ENCODE results near the gene TBC1D1. TPM values are rescaled to one million over a fixed set of nuclear protein-coding genes. Genes with fewer than 3 reads are reported as not detected.

TBC1D1 gene
- total RNA-seq, 1 donor from 2014 or later: 96.0 TPM

DNA sequence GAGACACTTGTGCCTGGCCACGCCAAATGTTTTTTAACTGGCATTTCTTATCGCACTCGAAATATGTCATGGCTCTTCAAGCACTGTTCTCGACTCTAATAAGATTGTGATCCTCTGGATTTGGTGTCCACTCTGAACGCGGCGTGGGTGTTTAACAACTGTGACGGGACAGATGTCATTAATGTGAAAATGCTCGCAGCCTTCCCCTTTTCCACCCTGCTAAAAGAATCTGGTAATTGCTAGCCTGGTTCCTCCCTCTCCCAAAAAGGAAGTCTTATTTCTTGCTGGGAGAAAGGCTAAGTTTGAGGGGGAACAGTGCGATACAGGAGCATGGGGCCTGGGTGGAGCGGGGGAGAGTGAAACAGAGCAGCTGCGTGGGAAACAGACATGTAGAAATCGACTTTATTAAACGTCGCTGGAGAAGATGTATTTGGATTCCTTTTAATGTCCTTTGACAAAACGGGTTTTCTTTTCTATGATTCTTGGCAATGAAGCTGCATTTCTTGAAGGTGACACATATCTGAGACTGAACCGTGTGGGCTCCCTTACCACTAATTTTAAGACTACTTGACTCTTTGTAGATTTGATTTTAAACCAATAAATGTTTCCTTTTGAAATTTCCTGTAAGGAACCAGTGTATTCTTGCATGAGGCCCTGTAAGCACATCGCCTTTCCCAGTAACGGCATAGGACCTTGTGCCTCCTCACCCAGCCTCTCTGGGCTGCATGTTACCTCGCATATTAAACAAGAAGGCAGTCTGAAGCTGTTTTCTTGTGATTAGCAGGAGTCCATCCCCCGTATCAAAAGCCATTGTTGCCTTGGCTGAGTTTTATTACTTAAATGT, 17.8 kb downstream of the TBC1D1 start:
- no peaks in the 10 kb centered on the region for H3K27me3 ChIP-seq
- H3K9me3 ChIP-seq: no peaks in the 10 kb centered on the region
- peaks cover 10% of the 10 kb centered on the region for H3K4me1 ChIP-seq
- H3K36me3 ChIP-seq: peaks cover 0 to 3% of the 10 kb centered on the region in 2 donors
- DNase-seq (ENCODE audit: extremely low spot score in 2 of 2): no peak
- peak overlapping the region; percentile 1 to 21 for H3K4me3 ChIP-seq
- intact Hi-C loops (cut with DNase I): no loop called here
- TF ChIP-seq POLR2AphosphoS5 (IDR thresholded peaks at IDR 0.05; ENCODE audit: insufficient read depth in 1 of 2, low read depth in 1 of 2): no peak
- TF ChIP-seq, protein P1, sequence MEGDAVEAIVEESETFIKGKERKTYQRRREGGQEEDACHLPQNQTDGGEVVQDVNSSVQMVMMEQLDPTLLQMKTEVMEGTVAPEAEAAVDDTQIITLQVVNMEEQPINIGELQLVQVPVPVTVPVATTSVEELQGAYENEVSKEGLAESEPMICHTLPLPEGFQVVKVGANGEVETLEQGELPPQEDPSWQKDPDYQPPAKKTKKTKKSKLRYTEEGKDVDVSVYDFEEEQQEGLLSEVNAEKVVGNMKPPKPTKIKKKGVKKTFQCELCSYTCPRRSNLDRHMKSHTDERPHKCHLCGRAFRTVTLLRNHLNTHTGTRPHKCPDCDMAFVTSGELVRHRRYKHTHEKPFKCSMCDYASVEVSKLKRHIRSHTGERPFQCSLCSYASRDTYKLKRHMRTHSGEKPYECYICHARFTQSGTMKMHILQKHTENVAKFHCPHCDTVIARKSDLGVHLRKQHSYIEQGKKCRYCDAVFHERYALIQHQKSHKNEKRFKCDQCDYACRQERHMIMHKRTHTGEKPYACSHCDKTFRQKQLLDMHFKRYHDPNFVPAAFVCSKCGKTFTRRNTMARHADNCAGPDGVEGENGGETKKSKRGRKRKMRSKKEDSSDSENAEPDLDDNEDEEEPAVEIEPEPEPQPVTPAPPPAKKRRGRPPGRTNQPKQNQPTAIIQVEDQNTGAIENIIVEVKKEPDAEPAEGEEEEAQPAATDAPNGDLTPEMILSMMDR (IDR thresholded peaks at IDR 0.05): no peak
- TF ChIP-seq POLR2A (IDR thresholded peaks at IDR 0.05): no peak
- H3K27ac ChIP-seq: peak overlapping the region; percentile 47

DNA sequence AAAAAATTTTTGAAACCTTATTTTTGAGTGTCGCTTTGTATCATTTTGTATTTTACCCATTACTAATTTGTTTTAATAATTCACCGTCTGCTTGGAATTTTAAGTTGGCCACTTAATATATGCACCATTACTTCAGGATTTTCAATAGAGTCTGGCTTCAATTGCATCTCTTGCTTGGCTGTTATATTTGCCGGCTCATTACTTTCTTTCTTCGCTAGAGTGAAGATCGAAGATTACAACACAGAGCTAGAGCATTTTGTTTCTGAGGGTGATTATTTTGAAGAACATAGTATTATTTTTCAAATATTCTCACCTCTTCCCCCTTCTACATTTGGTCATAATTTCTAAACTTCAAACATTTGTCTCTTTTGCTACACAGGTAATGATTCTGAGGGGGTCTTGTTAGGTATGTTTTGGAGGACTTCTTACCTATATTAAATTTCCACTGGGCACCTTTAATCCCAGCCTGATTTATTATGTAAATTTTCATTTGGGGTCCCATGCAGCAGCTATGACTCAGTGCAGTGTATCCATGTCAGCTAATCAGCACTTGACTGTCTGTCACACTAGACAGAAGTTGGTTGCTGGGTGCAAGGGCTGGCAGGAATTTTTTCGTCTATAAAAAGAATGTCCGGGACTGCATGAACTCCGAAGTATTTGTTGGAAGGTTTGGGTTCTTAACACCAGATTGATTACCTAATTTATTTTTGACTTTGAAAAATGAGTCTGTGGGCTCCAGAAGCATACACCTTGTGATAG, 18.6 kb downstream of the TBC1D1 start:
- DNase-seq (ENCODE audit: extremely low spot score in 2 of 2): no peak
- H3K4me1 ChIP-seq: peaks cover 10% of the 10 kb centered on the region
- H3K27ac ChIP-seq: peak overlapping the region; percentile 47
- H3K4me3 ChIP-seq: peak overlapping the region in 1 of 2 donors; percentile 1
- TF ChIP-seq POLR2A (IDR thresholded peaks at IDR 0.05) (no peak), POLR2AphosphoS5 (IDR thresholded peaks at IDR 0.05; ENCODE audit: insufficient read depth in 1 of 2, low read depth in 1 of 2) (no peak)
- TF ChIP-seq, protein P1 (IDR thresholded peaks at IDR 0.05): no peak
- no peaks in the 10 kb centered on the region for H3K27me3 ChIP-seq
- intact Hi-C loops (cut with DNase I): no loop called here
- H3K36me3 ChIP-seq: peaks cover 0 to 3% of the 10 kb centered on the region in 2 donors
- no peaks in the 10 kb centered on the region for H3K9me3 ChIP-seq

DNA sequence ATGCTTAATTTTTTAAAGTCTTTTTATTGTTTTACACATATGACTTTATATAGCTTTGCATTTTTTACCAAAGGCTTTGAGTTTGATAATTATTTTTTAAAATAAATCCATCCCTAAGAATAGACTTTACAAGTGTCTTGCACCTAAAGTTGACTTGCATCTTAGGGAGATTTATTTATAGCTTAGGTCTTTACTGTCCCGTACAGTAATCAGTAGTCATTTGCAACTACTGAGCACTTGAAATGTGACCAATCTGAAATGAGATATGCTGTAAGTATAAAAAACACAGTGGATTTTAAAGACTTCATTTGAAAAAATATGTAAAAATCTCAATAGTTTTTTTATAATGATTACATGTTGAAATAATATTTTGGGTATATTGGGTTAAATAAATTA, 19.2 kb downstream of the TBC1D1 start:
- TF ChIP-seq POLR2AphosphoS5 (IDR thresholded peaks at IDR 0.05; ENCODE audit: insufficient read depth in 1 of 2, low read depth in 1 of 2) (no peak), POLR2A (IDR thresholded peaks at IDR 0.05) (no peak)
- TF ChIP-seq, protein P1 (IDR thresholded peaks at IDR 0.05): no peak
- intact Hi-C loops (cut with DNase I): no loop called here

DNA sequence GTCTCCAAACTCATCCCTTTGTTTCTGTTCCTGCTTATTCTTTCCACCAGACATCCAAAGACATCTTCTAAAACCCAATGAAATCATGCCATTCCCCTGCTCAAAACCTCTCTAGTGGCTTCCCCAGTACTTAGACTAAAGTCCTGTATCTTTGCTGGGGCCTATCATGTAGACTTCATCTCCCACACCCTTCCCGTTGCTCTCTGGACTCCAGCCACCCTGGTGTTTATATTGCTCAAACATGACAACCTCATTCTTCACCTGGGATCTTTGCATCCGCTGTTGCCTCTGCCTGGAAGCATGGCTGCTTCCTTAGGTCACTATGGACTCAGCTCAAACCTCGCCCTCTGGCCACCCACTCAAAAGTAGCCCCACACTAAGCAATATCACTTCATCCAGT, 23.7 kb downstream of the TBC1D1 start:
- TF ChIP-seq POLR2A (IDR thresholded peaks at IDR 0.05) (no peak), POLR2AphosphoS5 (IDR thresholded peaks at IDR 0.05; ENCODE audit: insufficient read depth in 1 of 2, low read depth in 1 of 2) (no peak)
- TF ChIP-seq, protein P1 (IDR thresholded peaks at IDR 0.05): no peak
- intact Hi-C loops (cut with DNase I): no loop called here
- no peaks in the 10 kb centered on the region for H3K4me1 ChIP-seq

More for the DNA sequence above, 19.2 kb downstream of the TBC1D1 start:
- H3K36me3 ChIP-seq: peaks cover 0 to 3% of the 10 kb centered on the region in 2 donors
- no peaks in the 10 kb centered on the region for H3K27me3 ChIP-seq
- no peak for DNase-seq (ENCODE audit: extremely low spot score in 2 of 2)
- H3K4me3 ChIP-seq: no peak overlapping the region
- peaks cover 10% of the 10 kb centered on the region for H3K4me1 ChIP-seq
- H3K9me3 ChIP-seq: no peaks in the 10 kb centered on the region
- H3K27ac ChIP-seq: no peak overlapping the region

More for the DNA sequence above, 23.7 kb downstream of the TBC1D1 start:
- Histone ChIP-seq H3K36me3 (no peaks in the 10 kb centered on the region), H3K27ac (no peak overlapping the region), H3K27me3 (no peaks in the 10 kb centered on the region), H3K9me3 (no peaks in the 10 kb centered on the region), H3K4me3 (no peak overlapping the region)
- no peak for DNase-seq (ENCODE audit: extremely low spot score in 2 of 2)

Measured in vagina (tissue), 2 donors.